Endothelial cell of umbilical vein (primary cell): ENCODE data around the gene ITPKA. TPM values are rescaled to one million over a fixed set of nuclear protein-coding genes. Genes with fewer than 3 reads are reported as not detected.

Experiments
- BruUV-seq: library from RNA; stranded (reverse); fragments of 400-500 nt; replicated peaks from 2 replicates; lab custom pipeline; 2021; lab: Mats Ljungman, UMichigan
- CTCF ChIA-PET: fragments of 300-600, 350-600 bp; sonication (Branson Sonifier 250); formaldehyde crosslinking; loops from one replicate; lab custom pipeline; 2021; ENCODE audit warnings: antibody characterized with exemption, inconsistent platforms; lab: Charles Lee
- POLR2A ChIA-PET: fragments of 300-600, 350-600 bp; sonication (Branson Sonifier 250); formaldehyde crosslinking; loops from one replicate; lab custom pipeline; 2021; ENCODE audit warnings: antibody characterized with exemption, inconsistent platforms; lab: Charles Lee
- DNase-seq: peaks from one replicate; pipeline ENCODE4 v3.0.0-alpha.2; 2011; ENCODE audit warnings: low read depth, low spot score
- FAIRE-seq: peaks from 2 replicates; lab custom pipeline; 2011; peaks lifted over from hg19 to GRCh38; lab: Jason Lieb, UNC
- H2AFZ ChIP-seq: 2 replicates; pipeline ENCODE4 v1.6.0; 2012; ENCODE audit warnings: low read depth, low read length, control low read depth, inconsistent platforms
- H3K27ac ChIP-seq: 2 replicates; pipeline ENCODE4 v1.5.1; 2011; ENCODE audit warnings: low read depth, mild to moderate bottlenecking, control low read depth, low read length, moderate library complexity; ENCODE audit not compliant: insufficient read depth
- H3K27me3 ChIP-seq, 2 experiments: 2 replicates each; pipeline versions ENCODE4 v1.6.0 to v1.6.1; 2011; ENCODE audit warnings: low read length in 2 of 2, mixed read lengths in 1 of 2; ENCODE audit not compliant: control insufficient read depth in 2 of 2, insufficient read depth in 2 of 2
- H3K36me3 ChIP-seq, 2 experiments: 2 replicates in 1 of 2; 3 replicates in 1 of 2; pipeline ENCODE4 v1.5.1; 2011; ENCODE audit warnings: low read length in 2 of 2, mild to moderate bottlenecking in 1 of 2, moderate library complexity in 1 of 2; ENCODE audit not compliant: control insufficient read depth in 2 of 2, insufficient read depth in 2 of 2; ENCODE audit errors: extremely low read depth in 1 of 2
- H3K4me1 ChIP-seq: 3 replicates; pipeline ENCODE4 v1.5.1; 2011; ENCODE audit warnings: mild to moderate bottlenecking, low read length; ENCODE audit not compliant: control insufficient read depth, insufficient read depth; ENCODE audit errors: extremely low read depth
- H3K4me2 ChIP-seq: 2 replicates; pipeline ENCODE4 v1.6.1; 2011; ENCODE audit warnings: low read length, control low read depth, mixed read lengths; ENCODE audit not compliant: insufficient read depth
- H3K4me3 ChIP-seq, 3 experiments: fragments of 200-600 bp in 1 of 3; sonication (generic), shearing (Covaris generic) in 1 of 3; replicated peaks in 1 of 3; 2 replicates each; pipeline ENCODE4 v1.5.1; 2011 to 2016; ENCODE audit warnings: control low read depth in 3 of 3, low read length in 3 of 3, mild to moderate bottlenecking in 2 of 3, inconsistent platforms in 1 of 3, low read depth in 1 of 3, moderate library complexity in 1 of 3; ENCODE audit not compliant: insufficient read depth in 1 of 3
- H3K79me2 ChIP-seq: 2 replicates; pipeline ENCODE4 v1.6.0; 2012; ENCODE audit warnings: low read length, inconsistent platforms; ENCODE audit not compliant: control insufficient read depth, insufficient read depth
- H3K9ac ChIP-seq: replicated peaks from 2 replicates; pipeline ENCODE3; 2011; ENCODE audit warnings: low read length, control low read depth; ENCODE audit not compliant: insufficient read depth; ENCODE audit errors: extremely low read depth
- H3K9me1 ChIP-seq: replicated peaks from 3 replicates; pipeline ENCODE4 v1.6.0; 2011; ENCODE audit warnings: mild to moderate bottlenecking, low read length; ENCODE audit not compliant: control insufficient read depth, insufficient read depth; ENCODE audit errors: extremely low read depth
- H3K9me3 ChIP-seq: replicated peaks from 2 replicates; pipeline ENCODE4 v1.5.1; 2012; ENCODE audit warnings: low read length, inconsistent platforms; ENCODE audit not compliant: control insufficient read depth, insufficient read depth
- H4K20me1 ChIP-seq: replicated peaks from 2 replicates; pipeline ENCODE3; 2011; ENCODE audit warnings: mild to moderate bottlenecking, low read length; ENCODE audit not compliant: control insufficient read depth, insufficient read depth; ENCODE audit errors: extremely low read depth
- CTCF ChIP-seq, 2 donors: IDR thresholded peaks; 1 replicate in 1 of 2; 2 replicates in 1 of 2; pipeline ENCODE4 v1.5.1; 2011; ENCODE audit warnings: low read length in 2 of 2, mild to moderate bottlenecking in 2 of 2, moderate library complexity in 2 of 2, control low read depth in 1 of 2, inconsistent platforms in 1 of 2, low read depth in 1 of 2; ENCODE audit not compliant: insufficient read depth in 1 of 2; ENCODE audit errors: extremely low read depth in 1 of 2
- EZH2 ChIP-seq: IDR thresholded peaks from 2 replicates; pipeline ENCODE4 v1.6.1; 2012; ENCODE audit warnings: borderline replicate concordance, low read depth, mild to moderate bottlenecking, moderate library complexity, low read length, inconsistent platforms; ENCODE audit not compliant: severe bottlenecking
- FOS ChIP-seq: IDR thresholded peaks from 2 replicates; pipeline ENCODE4 v1.6.1; 2011; ENCODE audit warnings: mild to moderate bottlenecking, low read length, moderate library complexity, borderline replicate concordance; ENCODE audit not compliant: insufficient read depth
- GATA2 ChIP-seq: IDR thresholded peaks from 2 replicates; pipeline ENCODE4 v1.7.0; 2011; ENCODE audit warnings: low read depth, mild to moderate bottlenecking, moderate library complexity, mixed read lengths, low read length; ENCODE audit not compliant: insufficient read length, insufficient read depth
- JUN ChIP-seq: IDR thresholded peaks from 2 replicates; pipeline ENCODE4 v1.6.1; 2011; ENCODE audit warnings: borderline replicate concordance, low read depth; ENCODE audit not compliant: insufficient read length, insufficient read depth
- POLR2A ChIP-seq: IDR thresholded peaks from 2 replicates; pipeline ENCODE4 v1.6.1; 2012; ENCODE audit warnings: low read depth, mild to moderate bottlenecking, control low read depth, low read length
- POLR2AphosphoS5 ChIP-seq: IDR thresholded peaks from 2 replicates; pipeline ENCODE4 v1.6.1; 2012; ENCODE audit warnings: low read depth, mild to moderate bottlenecking, control low read depth, low read length, moderate library complexity; ENCODE audit not compliant: insufficient read depth
- dilution Hi-C: fragments of 300-500 bp; cut with MboI; formaldehyde crosslinking; loops from one replicate; pipeline ENCODE4 v1.15.0; 2019; ENCODE audit warnings: low sequenced_read_pairs; ENCODE audit not compliant: extremely low pct_ligation_motif_present
- intact Hi-C: fragments of 100-400 bp; cut with micrococcal nuclease; formaldehyde crosslinking; loops from one replicate; pipeline ENCODE4 v1.10.0; 2022
- polyA plus RNA-seq, 4 experiments: library from polyadenylated mRNA; depleted of rRNA in 3 of 4; stranded (reverse) in 3 of 4; unstranded in 1 of 4; fragments of >200 nt; gene quantifications; 2 replicates each; pipeline versions ENCODE4 v1.2.1 to v1.2.3, GENCODE V29; 2011 to 2012; ENCODE audit warnings: missing spikeins in 1 of 4
- total RNA-seq: library from RNA; stranded (reverse); gene quantifications from 2 replicates; pipeline ENCODE4 v1.2.3, GENCODE V29; 2021
- TF ChIP-seq, protein P1 (sequence below): IDR thresholded peaks from 2 replicates; pipeline ENCODE4 v1.6.1; 2011; ENCODE audit not compliant: insufficient read depth, insufficient read length

ITPKA gene
- total and polyA plus RNA-seq, 2 donors (not counting 3 experiments of a cell fraction or from before 2014, with no cell fraction given), result 0.14 to 0.66 TPM

GRCh38 chr15:41517895-41518449, 24.3 kb downstream of the ITPKA start:
- Histone ChIP-seq H3K9me1 (no peaks in the 10 kb centered on the region), H3K36me3 (no peaks in the 10 kb centered on the region), H2AFZ (no peak overlapping the region), H3K9ac (no peak overlapping the region), H3K79me2 (no peaks in the 10 kb centered on the region), H3K27me3 (peaks cover 8 to 11% of the 10 kb centered on the region in 2 experiments), H4K20me1 (no peaks in the 10 kb centered on the region), H3K27ac (no peak overlapping the region), H3K9me3 (no peaks in the 10 kb centered on the region), H3K4me2 (no peak overlapping the region), H3K4me3 (no peak overlapping the region), H3K4me1 (peaks cover 5% of the 10 kb centered on the region)
- ChIA-PET POLR2A (no interaction called here), CTCF (no interaction called here)
- FAIRE-seq (no peak), DNase-seq (no peak)
- intact Hi-C loops, result no loop called here
- TF ChIP-seq CTCF (IDR thresholded peaks at IDR 0.05; ENCODE audit: extremely low read depth in 1 of 2, insufficient read depth in 1 of 2, low read depth in 1 of 2, low read length in 2 of 2) (no peak), FOS (no peak), POLR2A (no peak), EZH2 (no peak), POLR2AphosphoS5 (no peak), JUN (no peak), GATA2 (no peak)
- TF ChIP-seq, protein P1, sequence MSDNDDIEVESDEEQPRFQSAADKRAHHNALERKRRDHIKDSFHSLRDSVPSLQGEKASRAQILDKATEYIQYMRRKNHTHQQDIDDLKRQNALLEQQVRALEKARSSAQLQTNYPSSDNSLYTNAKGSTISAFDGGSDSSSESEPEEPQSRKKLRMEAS, result no peak
- dilution Hi-C loops, result no loop called here
- BruUV-seq, result no TSS peak
